ENCODE measurements around the gene DAND5. TPM values are rescaled to one million over a fixed set of nuclear protein-coding genes. Genes with fewer than 3 reads are reported as not detected.

DAND5 gene
- polyA plus RNA-seq, 3 donors = 0.06 to 0.22 (median 0.19) TPM

DNA sequence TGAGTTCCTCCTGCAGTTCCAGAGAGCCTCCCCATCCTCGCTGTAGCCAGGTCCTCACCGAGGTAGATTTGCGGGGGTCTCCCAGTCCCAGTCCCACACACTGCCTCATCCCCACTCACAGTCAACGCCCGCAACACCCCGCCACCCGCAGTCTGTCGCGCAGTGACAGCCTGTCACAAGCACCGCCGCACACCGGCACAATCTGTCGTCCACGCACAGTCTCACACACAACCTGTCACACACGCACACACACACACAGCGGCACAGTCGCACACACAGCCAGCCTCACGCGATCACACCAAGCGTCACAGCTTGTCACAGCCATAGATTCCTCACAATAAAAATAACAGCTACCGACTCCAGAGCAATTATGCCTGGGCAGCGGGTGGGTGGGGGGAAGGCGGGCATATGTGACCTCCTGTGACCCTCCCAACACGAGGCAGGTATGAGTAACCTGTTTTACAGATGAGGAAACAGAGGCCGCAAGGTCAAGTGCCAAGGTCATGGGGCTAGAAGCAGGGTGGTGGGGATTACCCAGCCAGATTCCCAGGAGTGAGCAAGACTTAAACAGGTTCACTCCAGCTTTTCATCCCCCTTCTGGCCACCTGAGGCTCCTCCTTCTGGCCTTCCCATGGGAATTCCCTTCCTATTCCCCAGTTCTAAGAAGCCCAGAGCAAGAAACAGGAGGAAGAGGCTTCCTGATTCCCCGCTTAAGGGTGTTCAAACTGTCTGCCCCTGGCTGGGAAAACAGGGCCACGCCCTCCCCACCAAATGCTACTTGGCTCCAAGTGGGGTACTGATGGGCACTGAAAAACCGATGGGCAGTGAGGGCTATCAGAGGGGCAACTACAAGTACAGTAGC lies 39.8 kb downstream of the DAND5 start:
- DNase-seq = no peak

DNA sequence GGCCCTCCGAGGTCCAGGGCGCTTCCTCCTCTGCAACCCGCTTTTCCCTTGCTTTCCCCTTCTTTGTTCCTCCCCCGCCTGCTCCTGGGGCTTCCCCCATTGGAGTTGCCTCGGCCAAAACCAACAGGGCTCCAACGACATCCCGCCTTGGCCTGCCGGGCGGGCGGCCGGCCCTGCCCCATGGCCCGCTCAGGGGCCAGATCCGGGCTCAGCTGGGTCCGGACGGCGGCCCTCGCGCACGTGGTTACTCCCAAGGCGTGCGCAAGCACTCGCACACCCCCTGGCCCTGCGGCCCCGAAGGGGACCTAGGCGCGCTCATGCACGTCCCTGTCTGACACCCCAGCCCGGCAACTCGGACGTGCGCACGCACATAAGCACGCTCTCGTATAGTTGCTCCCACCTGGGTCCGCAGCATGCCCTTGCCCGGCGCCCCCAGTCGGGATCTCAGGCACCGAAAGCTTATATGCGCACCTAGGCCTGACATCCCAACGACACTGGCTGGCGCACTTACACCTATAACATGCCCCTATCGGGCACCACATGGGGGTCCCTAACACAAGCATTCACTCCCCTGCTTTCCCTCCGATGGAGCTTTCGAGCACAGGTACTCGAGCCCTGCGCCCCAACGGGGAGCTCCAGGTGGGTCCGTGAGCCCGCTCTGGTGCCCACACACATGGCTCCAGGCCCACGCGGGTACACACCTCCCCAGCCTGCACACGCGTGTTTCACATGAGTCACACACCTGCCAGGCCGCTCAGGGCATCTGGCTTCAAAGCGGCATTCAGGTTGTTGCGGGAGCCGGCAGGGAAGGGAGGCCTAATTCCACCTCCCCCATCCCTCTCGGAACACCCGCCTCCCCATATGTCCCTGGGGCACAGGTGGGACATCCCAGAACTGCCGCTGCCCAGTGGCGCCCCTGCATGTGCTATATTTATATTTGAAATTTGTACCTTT lies 40.9 kb downstream of the DAND5 start:
- no peak for DNase-seq

DNA sequence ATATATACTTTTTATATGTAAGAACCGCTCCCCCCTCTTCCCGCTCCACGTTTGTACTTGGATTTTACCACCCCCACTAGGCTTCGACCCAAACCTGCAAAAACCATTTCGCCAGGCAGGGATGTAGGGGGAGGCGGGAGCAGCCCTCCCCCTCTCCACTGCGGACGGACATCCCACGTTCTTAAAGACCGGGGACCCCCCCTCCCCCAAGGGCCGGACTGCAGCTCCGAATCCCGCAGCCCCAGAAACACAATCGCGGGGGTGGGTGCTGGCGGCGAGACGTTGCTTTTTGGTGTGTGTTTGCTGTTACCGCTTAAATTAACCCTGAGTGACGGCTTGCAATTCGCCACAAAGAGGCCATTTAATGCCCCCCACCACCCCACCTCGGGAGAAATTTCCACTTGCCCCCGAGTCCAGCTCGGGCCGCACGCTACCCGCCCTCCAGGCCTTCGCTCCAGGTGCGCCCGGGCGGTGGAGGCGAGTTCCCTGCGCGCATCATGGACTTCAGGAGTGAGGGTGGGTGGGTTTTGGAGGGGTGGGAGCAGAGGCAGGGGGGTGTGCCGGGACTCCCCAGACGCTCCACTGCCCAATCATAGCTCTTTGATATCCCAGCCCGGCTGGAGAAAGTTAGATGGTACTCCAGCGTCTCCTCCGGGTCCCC lies 41.7 kb downstream of the DAND5 start:
- no peak for DNase-seq

- no peak for DNase-seq
These were observed 42.4 kb downstream of the DAND5 start for GRCh38 chr19:13011653-13012389.

GRCh38 chr19:13012390-13012689 lies 43.0 kb downstream of the DAND5 start:
- no peak for DNase-seq

- no peak for DNase-seq
These were observed 43.6 kb downstream of the DAND5 start for GRCh38 chr19:13012690-13013608.

DNA sequence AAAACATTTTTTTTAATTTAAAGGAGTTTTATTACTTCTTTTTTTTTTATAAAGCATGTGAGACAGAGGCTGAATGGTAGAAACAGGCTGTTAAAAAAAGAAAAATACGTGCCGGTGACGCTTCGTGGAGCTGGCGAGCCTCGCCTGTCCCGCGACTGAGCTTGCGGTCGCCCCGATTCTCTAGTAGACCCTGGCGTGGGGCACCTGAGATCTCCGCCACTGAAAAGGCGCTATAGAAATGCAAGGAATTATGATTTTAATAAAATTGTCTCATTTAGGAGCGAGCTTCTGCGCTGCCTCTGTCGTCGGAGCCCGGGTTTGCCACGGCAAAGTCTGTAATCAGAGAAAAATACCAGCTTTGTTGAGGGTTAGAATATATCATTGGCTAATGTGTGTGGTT lies 44.3 kb downstream of the DAND5 start:
- DNase-seq = no peak

GRCh38 chr19:13014101-13014920 lies 44.9 kb downstream of the DAND5 start:
- no peak for DNase-seq

DNA sequence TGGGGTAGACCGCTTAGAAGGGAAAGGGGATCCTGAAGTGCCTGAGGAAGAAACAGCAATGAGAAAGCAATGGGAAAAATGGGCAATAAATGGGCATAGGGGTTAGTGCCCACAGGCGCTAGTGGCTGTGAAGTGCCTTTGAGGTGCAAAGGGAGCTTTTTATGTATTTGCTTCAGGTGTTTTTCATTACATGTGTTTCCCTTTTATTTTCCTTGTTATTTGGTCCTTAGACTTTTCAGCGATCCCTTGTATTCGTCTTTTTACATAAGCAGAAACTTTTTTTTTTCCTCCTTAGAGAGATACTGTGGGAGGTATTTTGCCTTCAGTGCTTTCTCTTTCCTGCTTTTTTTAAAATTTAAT lies 45.5 kb downstream of the DAND5 start:
- no peak for DNase-seq

DNA sequence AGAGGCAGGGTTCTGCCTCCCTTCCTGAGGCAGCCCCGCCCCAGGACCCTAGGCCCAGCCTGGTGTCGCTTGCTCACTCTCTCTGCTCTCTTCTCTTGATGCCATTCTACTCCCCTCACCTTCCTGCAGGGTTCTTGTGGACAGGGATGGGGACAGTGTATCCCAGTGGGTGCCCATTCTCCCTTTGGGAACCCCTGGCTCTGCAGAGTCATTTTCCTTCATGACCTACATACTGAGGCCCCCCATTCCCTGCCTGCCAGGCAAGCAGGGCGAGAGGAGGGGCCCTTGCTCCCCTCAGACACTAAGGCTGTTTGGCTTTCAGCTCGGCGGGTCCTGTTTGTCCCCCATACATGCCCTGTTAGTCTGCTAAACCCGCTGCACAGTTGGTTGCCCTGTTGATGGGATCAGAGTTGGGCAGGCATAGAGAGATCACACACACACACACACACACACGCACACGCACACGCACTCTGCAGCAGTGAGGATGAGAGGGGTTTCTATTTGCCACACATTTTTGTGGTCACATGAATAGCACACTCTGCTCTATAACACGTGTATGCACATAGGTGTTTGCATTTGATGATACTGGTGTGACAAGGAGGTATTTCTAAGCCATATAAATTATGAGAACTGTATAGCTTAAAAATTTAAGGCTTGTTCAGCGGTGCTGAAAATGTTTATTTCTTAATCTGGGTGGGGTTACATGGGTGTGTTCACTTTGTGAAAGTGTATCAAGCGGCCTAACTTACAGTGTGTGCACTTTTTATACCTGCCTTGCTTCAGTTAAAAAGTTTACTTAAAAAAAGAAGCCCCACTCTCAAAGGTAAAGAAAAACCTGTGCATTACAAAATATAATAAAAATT lies 46.2 kb downstream of the DAND5 start:
- no peak for DNase-seq

GRCh38 chr19:13016245-13016627 lies 46.9 kb downstream of the DAND5 start:
- no peak for DNase-seq

- no peak for DNase-seq
These were observed 47.4 kb downstream of the DAND5 start for GRCh38 chr19:13016628-13017305.

DNA sequence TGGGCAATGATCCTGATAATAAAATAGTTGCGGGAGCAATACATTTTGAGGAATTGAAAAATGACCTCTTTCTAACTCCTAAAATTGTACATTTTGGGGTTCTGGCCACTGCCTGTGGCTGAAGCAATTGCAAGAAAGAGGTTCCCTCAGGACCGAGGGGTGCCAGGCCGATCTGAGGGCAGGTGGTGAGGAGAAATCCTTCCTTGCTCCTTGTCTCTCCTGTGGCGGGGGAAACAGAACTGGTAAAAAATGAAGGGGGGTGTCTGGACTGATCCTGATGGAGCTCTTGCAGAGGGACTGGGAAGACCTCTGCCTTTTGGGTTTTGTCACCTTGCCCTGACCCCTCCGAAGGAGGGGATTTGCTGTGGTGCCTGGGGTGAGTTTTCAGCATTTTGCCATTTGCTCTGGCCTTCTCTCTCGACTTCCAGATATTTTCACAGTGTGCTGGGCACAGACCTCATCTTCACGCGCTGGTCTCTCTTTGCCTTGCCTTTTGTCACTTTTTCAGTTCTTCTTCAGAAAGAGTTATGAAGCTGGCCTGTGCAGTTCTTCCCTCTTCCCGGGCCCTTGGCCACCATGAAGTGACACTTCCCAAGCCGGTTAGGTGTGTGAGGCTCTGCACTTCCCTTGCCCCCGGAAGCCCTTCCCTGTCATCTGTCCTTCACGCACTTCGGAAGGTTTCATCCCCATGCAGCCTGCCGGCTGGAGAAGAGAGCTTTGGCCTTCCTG lies 48.1 kb downstream of the DAND5 start:
- DNase-seq = no peak

DNA sequence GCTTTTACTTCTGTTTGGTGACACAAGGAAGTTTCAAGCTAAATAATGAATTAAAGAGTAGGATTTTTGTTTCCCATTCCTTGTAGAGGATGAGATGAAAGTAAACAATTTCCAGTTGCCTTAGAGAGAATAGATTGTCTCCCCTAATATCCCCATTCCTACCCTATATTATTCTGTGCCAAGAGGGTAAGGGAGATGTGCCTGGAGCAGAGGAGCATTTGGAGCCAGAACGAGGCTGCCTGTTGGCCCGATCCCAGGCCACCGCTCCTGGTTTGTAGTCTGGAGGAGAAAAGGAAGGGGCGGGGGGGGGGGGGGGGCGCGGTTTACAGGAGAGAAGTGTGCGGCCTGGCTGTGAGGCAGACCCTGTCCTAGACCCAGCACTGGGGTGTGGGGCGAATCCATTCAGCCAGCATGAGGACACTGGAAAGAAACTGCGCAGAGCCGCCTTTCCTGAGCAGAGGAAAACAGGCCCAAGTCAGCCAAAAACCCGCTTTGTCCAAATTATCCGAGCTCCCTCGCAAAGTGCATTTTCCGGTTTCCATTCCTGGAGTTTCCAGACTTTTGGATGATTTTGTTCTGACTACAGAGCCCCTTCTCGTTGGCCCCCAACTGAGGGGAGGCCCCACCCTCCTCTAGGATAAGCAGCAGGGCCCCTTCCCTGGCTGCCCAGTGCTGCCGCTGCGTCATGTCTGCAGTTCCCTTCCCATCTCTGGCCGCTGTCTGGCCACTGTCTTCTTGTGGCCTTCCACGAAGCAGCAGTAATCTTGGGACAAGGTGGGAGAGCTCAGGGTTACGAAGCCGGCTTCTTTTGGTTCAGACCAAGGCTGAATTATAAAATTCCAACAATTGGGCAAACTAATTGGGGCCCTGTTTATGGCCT lies 48.9 kb downstream of the DAND5 start:
- no peak for DNase-seq

GRCh38 chr19:13019332-13019731 lies 50.0 kb downstream of the DAND5 start:
- no peak for DNase-seq

DNA sequence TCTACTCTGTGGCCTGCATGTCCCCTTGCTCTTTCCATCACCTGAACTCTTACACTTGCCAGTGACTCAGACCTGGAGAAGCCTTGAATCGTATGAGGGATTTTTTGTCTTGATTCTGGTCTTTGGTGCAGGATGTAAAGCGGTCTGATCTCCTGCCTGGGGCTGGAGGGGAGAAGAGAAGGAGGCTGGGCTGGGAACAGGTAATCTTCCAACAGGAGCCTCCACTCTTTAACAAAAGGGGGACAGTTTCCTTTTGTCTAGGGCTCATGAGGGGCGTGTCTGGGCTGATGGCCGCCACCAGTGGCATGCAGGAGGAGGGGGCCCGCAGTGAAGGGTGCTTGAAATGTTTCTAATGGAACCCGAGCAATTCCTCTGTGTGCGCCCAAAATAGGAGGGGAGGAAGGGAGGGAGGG lies 50.6 kb downstream of the DAND5 start:
- no peak for DNase-seq

Measured in renal pelvis (tissue), 4 donors.